HG03521 (cell line): ENCODE data around the gene GSK3B.
"Not testable (repeated sequence)": the region's sequence is repeated elsewhere in the genome, so short reads cannot be mapped to it uniquely, and the experiment has no call there.

Experiments
- ATAC-seq: cut with Tn5 transposase; IDR thresholded peaks from one replicate; pipeline ENCODE4 v1.9.1; 2021; ENCODE audit warnings: mild to moderate bottlenecking, moderate library complexity; ENCODE audit not compliant: unreplicated experiment

Gene GSK3B

GRCh38 chr3:119891944-119892721 is 202.1 kb downstream of the GSK3B start:
- no peak for ATAC-seq

GRCh38 chr3:119888681-119889080 is 205.6 kb downstream of the GSK3B start:
- not testable (repeated sequence) for ATAC-seq

DNA sequence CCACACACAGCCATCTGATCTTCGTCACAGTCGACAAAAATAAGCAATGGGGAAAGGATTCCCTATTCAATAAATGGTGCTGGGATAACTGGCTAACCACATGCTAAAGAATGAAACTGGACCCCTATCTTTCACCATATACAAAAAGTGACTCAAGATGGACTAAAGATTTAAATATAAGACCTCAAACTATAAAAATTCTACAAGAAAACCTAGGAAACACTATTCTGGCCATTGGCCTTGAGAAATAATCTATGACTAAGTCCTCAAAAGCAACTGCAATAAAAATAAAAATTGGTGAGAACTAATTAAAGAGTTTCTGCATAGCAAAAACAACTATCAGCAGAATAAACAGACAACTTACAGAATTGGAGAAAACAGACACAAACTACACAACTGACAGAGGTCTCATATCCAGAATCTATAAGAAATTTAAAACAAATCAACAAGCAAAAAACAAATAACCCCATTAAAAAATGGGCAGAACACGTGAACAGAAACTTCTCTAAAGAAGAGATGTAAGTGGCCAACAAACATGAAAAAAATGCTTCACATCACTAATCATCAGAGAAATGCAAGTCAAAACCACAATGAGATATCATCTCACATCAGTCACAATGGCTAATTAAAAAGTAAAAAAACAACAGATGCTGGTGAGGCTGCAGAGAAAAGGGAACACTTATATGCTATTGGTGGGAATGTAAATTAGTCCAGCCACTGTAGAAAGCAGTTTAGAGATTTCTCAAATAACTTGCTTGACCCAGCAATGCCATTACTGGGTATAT is 208.3 kb downstream of the GSK3B start:
- no peak for ATAC-seq

GRCh38 chr3:119884161-119884557 is 210.1 kb downstream of the GSK3B start:
- ATAC-seq: no peak

DNA sequence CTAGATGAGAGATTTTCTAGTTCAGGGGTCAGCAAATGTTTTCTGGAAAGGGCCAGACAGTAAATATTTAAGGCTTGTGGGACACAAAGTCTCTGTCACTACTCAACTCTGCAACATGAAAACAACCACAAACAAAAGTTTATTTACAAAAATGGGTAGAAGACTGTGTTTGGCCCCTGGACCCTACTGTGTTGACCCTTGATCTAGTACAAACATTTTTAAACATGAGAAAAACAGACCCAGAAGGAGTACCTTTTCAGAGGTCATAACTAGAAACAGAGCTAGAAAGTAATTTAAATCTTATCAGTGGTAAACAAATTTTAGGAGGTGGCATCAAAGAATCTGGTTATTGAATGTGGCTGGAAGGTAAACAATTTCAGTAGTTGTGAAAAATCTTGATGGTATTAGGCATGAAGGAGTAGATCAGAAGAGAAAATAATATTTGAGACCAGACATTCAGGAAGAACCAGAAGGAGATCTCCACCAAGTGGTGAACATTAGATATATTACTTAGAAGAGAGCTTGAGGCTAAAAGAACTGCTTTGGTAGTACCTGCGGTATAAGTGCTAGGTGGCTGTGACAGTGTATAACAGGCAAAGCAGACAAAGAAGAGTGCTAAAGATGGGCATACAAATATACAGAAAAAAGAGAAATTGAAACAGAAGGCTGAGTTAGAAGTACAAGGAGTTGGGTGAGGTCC is 210.6 kb downstream of the GSK3B start:
- no peak for ATAC-seq

DNA sequence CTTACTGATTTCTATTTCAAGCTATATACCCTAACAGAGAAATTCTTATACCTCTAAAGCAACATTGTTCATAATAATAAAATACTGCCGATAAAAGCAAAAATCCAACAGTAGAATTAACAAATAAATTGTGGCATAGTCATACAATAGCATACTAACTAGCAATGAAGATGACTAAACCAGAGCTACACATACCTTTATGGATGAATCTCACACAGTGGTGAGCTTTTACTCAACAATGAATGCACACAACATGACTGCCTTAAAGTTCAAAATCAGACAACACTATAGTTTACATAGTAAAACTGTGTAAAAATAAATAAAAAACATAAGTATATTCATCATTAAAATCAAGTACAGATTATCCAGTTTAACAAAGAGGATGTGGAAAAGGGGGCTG is 213.3 kb downstream of the GSK3B start:
- no peak for ATAC-seq

- ATAC-seq: no peak
Measured at GRCh38 chr3:119873646-119874045, 220.6 kb downstream of the GSK3B start.

GRCh38 chr3:119872773-119873172 is 221.5 kb downstream of the GSK3B start:
- ATAC-seq: no peak

DNA sequence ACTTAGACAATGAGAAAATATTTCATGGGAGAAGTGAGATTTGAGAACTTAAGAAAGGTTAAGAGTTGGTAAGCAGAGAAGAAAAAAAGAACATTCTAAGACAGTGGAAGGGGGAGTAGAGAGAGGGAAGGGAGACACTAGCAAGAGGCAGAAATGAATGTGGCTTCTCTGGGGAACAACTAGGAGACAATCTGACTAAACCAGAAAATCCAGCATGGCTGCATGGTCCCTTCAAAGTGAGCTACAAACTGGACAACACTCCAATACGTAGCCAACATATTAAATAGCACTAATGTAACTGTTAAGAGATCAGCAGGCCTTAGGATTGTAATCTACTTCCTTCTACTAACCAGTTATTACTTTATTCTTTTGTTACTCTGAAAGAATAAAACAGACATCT is 222.7 kb downstream of the GSK3B start:
- ATAC-seq: no peak

- no peak for ATAC-seq
Measured at GRCh38 chr3:119870512-119870911, 223.7 kb downstream of the GSK3B start.

- no peak for ATAC-seq
Measured at GRCh38 chr3:119864476-119864875, 229.8 kb downstream of the GSK3B start.

DNA sequence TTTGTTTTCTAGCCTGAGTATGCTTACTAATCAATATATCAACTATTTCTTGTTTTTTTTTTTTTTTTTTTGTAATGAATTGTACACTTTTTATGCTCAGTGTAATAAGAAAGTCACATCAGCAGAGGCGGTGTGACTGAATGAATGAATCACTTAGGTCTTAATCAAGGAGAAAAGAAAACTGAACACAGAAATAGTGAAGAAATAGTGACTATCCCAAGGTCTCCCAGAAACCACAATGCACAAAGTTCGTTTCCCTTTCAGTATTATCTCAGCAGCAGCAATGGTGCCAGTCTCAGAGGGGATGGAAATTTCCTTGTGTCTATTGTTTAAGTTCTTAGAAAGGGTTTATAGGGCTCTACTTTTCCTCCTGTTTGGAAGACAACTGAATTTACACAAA is 231.6 kb downstream of the GSK3B start:
- no peak for ATAC-seq

GRCh38 chr3:119861681-119862080 is 232.6 kb downstream of the GSK3B start:
- no peak for ATAC-seq

- no peak for ATAC-seq
Measured at GRCh38 chr3:119859728-119860127, 234.5 kb downstream of the GSK3B start.

DNA sequence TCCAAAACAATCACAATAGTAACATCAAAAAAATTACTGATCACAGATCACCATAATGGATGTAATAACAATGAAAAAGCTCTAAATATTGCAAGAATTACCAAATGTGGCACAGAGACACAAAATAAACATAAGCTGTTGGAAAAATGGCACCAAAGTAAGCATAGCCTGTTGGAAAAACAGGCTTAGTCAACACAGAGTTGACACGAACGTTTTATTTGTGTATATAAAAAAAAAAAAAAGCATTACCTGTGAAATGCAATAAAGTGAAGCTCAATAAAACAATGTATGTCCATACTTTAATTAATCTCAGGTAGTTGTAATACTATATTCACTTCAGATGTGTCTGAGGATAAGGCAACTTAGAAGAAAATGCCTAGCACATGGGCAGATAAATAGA is 235.3 kb downstream of the GSK3B start:
- ATAC-seq: no peak

GRCh38 chr3:119856695-119857094 is 237.6 kb downstream of the GSK3B start:
- no peak for ATAC-seq

- no peak for ATAC-seq
Measured at GRCh38 chr3:119849126-119849525, 245.1 kb downstream of the GSK3B start.

GRCh38 chr3:119841808-119842471 is 252.3 kb downstream of the GSK3B start:
- no peak for ATAC-seq

DNA sequence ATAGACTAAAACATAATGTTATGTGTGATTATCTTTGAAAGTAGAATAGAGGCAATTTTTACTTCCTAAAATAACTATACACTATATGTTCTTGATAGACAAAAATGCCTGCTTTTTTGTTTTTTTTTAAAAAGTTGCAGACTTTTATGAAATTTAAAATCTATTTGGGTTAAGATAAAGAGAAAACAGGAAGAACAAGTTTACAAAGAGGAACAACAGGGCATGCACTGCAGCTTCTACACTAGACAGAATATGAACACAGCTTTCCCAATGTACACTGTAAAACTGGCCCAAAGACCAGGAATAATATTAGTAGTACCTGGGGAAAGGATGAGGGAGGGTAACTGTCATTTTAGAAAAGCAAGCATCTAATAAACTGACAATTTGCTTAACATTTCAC is 258.7 kb downstream of the GSK3B start:
- no peak for ATAC-seq

DNA sequence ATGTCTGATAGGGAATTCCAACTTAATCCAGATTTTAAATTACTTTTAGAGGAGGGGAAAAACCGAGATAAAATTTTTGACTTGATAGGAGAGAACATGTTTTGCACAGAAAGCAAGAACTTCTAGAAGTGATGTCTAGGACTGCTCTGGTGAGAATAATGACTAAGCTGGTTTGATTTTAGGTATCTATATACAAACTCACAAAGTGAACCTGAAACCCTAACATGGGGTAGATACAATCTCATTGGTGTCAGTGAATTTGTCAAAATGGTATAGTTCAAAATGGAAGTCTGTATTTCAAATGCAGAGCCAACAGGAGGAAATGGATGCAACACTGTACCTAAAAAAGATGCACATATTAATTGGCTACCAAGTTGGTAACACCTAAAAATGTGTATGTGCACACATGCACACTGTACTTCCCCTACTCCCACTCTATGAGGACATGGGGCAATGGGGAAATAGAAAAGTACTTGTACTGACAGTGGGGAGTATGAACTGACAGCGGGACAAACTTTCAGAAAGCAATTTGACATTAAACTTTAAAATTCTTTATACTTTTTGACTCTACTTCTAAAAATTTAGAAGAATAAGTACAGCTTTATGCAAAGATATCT is 259.4 kb downstream of the GSK3B start:
- no peak for ATAC-seq

- ATAC-seq: no peak
Measured at GRCh38 chr3:119831941-119832371, 262.3 kb downstream of the GSK3B start.
